IPS DF 19.7 (cell line): ENCODE results near the gene KLHL17.
"Not testable (repeated sequence)": the region's sequence is repeated elsewhere in the genome, so short reads cannot be mapped to it uniquely, and the experiment has no call there.

Source experiments
- DNase-seq: peaks from one replicate; pipeline ENCODE4 v3.0.0-alpha.2; 2013; ENCODE audit warnings: low read depth, low spot score

The KLHL17 gene

DNA sequence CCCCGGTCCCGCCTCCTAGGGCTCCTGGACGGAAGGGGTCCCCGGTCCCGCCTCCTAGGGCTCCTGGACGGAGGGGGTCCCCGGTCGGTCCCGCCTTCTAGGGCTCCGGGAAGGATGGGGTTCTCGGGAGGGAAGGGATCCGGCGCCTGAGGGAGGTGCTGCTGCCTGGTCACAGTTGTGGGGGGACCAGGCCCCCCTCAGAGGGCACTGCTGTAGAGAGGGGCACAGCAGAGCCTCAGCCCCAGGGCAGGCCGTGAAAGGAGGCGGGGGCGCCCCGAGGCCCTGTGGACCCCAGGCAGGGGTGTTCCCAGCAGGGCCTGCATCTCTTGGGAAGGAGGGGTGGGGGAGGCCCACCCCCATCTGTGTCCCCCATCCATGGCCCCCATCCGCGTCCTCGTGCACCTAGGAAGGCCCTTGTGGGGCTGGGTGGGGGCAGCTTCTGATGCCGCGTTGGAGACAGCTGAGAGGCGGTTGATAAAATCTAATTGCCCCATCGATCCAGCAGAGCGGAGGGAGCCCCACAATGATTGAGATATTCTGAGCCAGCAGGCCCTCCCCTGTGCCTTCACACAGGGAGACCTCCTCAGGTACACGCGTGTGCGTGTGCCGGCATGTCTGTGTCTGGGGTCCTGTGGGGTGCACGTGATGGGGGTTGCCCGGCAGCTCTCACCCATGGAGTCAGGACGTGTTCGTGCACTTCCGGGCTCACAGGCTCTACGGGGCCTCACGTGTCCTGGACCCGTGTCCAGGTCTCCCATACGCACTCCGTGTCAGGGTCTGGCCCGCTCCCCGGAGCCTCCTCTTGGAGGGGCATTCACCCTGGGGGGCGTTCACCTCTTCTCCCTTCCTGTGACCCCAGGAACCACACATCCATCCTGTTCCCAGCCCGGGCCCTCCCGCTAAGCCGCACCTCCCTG is 23.8 kb upstream of the KLHL17 start:
- DNase-seq: no peak

DNA sequence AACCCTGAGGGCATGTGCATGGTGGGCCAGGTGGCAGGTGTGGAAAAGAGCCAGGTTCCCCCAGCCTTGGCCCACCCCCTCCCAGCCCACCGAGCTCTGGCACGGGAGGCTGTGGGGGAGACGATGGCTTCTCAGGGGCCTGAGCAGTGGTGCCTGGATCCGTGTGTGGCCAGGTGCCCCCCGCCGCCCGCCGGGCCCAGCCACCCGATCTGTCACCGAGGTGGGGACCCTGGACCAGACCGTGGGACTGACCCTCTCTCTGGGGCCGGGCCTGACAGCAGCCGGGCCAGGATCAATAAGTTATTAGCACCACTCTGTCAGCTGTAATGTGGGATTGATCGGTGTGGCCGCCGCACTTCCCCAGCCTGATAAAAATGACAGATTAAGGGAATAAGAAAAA is 22.9 kb upstream of the KLHL17 start:
- no peak for DNase-seq

DNA sequence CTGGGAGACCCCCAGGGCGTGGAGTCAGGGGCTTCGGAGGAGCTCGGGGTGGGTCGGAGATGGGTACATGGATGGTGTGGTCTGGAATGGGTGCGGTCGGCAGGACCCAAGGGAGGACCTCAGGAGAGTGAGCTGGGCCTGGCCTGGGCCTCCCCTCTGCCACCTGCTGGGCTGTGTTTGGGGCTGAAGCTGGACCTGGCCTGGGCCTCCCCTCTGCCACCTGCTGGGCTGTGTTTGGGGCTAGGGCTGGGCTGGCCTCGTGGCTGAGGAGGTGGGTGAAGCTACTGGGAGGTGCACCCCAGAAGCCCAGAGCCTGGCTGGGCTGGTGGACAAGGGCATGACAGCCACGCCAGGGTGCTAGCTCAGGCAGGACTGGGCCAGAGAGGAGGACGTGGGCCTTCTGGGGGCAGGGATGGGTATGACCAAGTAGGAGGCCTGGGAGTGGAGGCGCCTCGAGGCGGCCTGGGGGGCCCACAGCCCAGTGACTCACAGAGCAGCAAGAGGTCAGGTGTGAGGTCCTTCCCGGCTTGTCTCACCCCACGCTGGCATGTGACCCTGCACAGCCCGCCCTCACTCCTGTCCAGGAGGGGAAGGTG is 22.2 kb upstream of the KLHL17 start:
- DNase-seq: no peak

DNA sequence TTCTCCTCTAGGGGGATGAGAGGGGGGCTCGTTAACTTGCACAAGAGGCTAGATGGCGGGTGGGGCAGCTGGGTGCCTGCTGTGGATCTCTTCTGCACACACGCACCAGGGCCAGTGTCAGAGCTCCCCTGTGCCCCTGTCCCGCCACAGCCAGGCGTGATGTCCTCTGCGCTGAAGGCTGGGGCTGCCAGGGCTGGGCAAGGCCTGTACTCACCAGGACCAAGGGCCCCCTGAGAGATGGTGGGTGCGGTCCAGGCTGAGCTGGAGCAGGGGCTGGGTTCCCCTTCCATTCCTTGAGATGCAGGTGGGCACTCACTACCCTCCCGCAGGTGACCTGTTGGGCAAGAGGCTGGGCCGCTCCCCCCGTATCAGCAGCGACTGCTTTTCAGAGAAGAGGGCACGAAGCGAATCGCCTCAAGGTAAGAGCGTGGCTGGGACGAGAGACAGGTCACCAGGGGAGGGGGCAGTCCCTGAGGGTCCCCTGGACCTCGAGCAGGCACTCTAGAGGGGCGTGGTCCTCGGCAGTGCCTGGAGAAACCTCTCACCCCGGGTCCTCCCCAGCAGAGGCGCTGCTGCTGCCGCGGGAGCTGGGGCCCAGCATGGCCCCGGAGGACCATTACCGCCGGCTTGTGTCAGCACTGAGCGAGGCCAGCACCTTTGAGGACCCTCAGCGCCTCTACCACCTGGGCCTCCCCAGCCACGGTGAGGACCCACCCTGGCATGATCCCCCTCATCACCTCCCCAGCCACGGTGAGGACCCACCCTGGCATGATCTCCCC is 21.5 kb upstream of the KLHL17 start:
- DNase-seq: no peak

DNA sequence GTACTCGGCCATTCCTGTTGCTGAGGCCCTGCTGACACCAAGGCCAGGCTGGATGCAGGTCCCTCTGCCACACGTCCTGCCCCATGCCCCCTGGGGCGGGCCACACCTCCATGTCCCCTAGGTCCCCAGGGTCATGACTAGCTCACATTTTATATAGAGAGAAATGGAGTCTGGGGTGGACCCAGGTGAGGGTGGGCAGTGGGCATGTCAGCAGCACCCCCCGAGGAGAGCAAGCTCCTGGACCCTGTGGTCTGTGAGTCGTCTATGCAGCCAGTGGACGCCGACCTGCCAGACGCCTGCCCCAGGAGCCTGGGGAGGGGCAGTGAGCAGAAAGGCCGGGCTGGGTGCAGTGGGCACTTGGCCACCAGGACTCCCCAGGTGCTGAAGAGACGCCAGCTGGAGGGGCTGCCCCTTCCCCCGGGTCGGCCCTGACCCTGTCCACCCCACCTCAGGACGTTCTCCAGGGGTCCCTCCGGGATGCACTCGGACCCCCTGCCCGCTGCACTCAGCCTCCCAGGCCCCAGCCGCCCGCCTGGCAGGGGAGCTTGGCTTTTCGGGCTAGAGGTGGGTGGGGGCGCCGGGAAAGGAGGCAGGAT is 20.8 kb upstream of the KLHL17 start:
- no peak for DNase-seq

DNA sequence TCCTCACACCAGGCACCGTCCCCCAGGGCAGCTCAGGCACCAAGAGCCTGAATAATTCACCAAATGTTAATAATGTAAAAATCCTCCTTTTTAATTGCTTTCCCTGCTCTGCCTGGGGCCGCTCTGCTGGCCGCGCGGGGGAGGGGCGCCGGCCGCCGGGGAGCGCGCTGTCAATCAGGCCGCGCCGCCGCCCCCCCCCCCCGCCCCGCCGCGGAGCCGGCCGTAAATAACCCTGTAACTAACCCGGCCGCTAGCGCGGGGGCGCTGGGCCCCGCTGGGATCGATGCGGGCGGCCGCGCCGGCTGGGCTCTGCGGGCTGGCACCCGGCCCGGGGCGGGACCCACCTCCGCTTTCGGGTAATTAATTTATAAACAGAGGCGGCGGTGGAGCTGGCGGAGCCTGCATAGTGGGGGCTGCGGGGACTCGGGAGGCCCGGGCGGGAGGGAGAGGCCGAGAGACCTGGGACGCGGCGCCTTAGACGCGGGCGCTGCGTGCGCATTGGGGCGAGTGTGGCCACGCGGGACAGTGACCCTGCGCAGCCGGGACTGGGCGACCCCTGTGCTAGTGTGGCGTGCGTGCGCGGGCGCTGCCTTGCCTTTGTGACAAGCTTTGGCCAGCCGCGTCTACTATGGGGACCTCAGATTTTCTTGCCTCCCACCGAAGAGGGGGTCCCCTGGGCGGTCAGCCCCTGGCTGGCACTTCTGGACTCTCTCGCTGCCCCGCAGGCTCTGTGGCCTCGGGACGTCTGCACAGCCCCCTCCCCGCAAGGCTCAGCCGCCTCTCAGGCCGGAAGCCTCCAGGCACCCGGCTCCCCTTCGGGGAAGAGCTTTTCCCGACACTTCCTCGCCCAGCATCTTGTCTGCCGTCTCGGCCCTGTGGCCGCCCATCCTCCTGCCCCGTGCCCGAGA is 20.0 kb upstream of the KLHL17 start:
- no peak for DNase-seq

DNA sequence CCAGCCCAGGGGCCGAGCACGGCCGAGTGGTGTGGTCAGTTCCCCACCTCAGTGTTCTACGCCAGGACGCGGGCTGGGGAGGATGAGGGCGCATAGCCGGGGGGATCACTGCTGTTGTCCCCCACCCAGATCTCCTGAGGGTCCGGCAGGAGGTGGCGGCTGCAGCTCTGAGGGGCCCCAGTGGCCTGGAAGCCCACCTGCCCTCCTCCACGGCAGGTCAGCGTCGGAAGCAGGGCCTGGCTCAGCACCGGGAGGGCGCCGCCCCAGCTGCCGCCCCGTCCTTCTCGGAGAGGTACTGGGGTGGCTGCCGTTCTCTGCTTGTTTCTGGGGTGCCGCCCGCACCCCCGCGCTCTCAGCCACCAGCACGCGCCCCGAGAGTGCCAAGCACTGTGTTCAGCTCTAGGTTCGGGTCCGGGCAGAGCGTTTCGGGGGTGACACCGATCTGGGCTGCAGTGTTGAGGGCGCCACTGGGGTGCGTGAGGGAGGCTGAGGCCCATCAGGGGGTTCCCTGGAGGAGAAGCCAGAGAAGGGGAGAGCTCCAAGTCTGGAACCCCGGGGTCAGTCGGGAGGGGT is 19.3 kb upstream of the KLHL17 start:
- DNase-seq: no peak

DNA sequence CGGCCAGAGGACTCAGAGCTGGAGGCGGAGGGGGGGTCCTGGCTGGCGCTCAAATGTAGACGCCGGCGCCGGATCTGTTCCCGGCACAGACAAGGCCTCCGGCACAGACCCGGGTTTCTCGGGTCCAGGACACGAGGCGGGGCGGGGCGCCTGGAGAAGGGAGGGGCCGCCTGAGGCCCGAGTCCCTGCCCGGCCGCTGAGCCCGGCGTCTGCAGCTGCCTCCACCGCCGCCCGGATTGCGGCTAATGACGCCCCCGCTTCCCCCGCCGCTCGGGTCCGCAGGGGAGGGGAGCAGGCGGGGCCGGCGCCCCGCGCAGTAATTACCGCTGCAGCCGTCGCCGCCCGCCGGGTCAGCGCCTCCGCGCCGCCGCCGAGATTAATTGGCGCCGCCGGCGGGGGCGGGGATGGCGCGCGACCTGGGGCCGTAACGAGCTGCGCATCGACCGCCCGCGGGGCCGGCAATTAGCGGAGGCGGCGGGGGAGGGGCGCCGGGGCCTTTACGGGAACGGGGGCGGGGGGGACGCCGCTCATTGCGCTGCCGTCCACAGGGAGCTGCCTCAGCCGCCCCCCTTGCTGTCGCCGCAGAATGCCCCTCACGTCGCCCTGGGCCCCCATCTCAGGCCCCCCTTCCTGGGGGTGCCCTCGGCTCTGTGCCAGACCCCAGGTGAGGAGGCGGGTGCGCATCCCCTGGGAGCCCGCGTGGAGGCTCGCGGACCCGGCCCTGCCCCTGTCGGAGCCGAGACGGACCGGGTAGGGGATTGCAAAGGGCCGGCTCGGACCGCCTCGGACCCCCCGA is 18.6 kb upstream of the KLHL17 start:
- DNase-seq: no peak

DNA sequence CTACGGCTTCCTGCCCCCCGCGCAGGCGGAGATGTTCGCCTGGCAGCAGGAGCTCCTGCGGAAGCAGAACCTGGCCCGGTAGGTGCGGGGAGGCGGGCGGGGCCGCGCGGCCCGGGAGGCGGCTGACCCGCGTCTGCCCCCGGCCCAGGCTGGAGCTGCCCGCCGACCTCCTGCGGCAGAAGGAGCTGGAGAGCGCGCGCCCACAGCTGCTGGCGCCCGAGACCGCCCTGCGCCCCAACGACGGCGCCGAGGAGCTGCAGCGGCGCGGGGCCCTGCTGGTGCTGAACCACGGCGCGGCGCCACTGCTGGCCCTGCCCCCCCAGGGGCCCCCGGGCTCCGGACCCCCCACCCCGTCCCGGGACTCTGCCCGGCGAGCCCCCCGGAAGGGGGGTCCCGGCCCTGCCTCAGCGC is 18.0 kb upstream of the KLHL17 start:
- no peak for DNase-seq

DNA sequence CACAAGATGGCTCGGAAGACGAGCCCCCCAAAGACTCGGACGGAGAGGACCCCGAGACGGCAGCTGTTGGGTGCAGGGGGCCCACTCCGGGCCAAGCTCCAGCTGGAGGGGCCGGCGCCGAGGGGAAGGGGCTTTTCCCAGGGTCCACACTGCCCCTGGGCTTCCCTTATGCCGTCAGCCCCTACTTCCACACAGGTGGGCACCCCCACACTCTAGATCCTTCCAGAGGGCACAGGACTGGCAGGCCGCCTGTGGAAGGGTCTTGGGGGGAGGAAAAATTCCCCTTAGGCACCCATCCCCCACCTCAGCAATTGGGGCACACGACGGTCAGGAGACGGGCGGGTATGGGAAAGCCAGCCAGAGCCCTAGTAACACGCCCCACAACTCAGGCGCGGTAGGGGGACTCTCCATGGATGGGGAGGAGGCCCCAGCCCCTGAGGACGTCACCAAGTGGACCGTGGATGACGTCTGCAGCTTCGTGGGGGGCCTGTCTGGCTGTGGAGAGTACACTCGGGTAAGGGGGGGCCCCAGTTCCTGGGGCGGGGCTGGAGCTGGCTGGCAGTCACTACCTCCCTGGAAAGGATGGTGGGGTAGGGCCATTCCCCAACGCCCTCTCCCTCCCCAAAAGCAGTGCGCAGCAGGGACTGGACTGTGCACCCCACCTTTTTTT is 17.4 kb upstream of the KLHL17 start:
- no peak for DNase-seq

DNA sequence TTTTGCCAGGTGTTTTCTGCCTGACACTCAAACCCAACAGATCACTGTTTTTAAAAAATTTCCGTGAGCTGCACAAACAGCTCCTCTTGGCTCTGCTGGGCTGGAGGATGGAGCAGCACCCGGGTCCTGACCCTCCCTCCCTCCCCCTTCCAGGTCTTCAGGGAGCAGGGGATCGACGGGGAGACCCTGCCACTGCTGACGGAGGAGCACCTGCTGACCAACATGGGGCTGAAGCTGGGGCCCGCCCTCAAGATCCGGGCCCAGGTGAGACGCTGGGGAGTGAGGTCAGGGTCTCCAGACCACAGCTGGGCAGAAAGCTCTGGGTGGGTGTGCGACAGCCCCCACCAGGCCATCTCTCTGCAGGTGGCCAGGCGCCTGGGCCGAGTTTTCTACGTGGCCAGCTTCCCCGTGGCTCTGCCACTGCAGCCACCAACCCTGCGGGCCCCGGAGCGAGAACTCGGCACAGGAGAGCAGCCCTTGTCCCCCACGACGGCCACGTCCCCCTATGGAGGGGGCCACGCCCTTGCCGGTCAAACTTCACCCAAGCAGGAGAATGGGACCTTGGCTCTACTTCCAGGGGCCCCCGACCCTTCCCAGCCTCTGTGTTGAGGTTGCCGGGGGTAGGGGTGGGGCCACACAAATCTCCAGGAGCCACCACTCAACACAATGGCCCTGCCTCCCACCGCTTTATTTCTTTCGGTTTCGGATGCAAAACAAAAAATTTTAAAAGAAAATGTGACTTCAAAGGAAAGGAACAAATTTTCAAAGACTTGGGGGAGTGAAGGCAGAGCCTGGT is 16.6 kb upstream of the KLHL17 start:
- DNase-seq: no peak

DNA sequence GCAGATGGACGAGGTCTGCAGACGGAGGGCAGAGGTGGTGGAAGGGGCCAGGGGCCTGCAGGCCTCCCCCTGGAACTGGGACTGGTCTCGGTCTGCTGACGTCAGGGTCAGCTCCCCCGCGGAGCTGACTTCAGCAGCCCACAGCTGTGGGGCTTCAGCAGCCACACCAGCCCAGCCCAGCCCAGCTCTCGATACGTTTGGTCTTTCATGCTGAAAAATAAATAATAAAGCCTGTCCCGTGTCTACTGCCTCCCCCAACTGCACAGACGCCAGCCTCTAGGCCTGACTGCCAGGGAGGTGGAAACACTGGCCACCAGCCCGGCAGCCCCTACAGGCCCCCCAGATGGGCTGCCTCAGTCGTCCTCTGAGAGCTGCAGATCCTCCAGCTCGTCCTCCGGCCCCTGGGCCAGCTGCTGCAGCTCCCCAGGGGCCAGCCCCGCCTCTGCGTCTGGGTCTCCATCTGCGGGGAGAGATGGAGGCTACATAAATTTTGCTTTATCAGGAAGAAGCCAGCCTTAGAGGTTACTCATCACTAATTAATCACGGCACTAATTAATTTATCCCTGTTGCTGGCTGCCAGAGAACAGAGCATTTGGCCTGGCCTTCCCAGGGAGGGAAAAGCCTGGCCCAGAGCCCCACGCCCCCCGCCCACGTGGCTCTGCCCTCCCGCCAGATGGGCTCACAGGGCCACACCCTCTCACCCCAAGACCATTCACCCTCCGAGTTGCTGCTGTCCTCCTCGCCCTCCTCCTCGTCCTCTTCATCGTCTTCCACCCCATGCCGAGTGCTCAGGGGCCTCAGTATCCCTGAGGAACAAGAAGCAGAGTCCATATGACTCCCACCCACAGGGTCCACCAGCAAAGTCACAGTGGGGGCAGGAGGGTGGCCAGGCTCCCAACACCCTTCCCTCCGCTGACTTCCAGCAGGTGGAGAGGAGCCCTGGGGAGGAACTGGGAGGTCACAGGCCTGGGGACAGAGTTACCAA is 15.8 kb upstream of the KLHL17 start:
- DNase-seq: no peak

DNA sequence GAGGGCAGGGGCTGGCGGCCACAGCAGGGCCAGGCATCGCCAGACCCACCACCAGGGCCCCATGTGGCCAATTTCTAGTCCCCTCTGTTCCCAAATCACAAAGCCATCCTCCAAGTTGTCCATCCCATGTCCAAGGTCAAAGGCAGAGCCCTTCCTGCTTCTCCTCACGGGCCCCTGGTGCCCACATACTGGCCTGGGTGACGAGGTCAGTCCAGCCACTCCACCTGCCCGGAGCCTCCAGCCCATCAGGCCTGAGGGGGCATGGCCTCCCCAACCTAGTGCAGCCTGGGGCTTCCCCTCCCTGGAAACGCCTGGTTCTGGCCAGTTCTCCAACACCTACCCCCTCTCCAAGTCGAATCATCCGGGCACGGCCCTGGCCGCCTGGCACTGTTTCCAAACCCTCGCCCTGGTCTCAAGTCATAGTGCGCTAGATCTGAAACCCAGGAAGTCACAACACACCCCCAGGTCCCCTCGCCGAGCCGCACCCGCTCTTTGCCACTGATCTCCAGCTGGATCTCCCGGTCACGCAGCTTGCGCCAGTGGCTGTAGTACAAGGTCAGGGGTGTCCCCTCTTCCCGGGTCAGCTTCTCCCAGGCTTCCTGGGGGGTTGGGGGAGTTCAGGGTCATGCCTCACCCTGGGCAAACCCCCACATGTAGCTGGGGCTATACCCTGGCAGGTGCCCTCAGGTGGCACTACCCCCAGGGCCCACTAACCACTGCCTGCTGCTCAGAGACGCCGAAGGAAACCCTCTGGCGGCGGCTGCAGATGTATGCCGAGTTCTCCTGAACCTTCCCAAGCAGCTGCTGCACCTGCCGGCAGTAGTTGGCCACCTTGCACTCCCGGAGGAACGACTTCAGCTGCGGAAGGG is 14.5 kb upstream of the KLHL17 start:
- DNase-seq: no peak

DNA sequence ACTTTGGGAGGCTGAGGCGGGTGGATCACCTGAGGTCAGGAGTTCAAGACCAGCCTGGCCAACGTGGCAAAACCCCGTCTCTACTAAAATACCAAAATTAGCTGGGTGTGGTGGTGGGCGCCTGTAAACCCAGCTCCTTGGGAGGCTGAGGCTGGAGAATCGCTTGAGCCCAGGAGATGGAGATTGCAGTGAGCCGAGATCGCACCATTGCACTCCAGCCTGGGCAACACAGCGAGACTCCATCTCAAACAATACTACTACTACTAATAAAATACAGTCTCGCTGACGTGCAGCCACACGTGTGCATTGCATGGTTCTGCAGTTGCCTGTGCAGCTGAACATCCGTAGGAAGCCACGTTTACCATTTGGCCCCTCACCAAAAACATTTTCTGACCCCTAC is 13.6 kb upstream of the KLHL17 start:
- not testable (repeated sequence) for DNase-seq

DNA sequence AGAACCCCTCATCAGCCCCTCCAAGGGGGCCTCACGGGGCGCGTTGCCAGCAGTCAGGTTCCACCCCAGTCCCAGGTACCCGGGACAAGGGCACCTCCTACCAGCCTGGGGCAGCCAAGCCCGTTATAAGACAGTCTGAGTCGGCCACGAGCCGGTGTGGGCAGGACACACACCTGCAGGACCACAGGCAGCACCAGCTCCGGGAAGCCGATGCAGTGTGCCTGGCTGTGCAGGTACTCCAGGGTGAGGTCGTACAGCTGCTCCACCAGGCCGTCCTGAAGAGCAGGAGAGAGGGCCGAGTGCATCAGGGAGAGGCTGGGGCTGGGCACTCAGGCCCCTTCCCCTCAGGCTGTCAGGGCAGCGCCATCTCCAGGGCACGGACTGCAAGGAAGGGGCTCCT is 12.4 kb upstream of the KLHL17 start:
- no peak for DNase-seq

DNA sequence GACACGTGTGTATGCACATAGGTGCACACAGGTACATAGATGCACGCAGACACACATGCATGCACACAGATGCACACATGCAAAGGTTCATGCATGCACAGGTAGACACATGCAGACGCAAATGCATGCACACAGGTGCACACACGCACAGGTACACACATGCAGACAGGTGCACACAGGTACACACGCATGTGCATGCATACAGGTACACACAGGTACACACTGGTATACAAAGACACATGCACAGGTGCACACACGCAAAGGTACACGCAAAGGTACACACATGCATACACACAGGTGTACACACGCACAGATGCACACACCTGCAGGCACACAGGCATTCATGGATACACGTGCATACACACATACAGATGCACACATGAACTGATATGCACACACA is 10.1 kb upstream of the KLHL17 start:
- no peak for DNase-seq
